ENCODE measurements around the gene SGCA.
A peak's percentile ranks its signal among the peaks of the same experiment; 100 is the strongest.

SGCA gene

GRCh38 chr17:50147841-50148225 lies 18.0 kb upstream of the SGCA start:
- H3K4me1 ChIP-seq (ENCODE audit: control insufficient read depth, low read depth, low read length), result peaks cover 11% of the 10 kb centered on the region
- H3K4ac ChIP-seq (ENCODE audit: low read depth, low read length), result no peak overlapping the region
- peak overlapping the region; percentile 67 for H3K4me2 ChIP-seq (ENCODE audit: low read length)
- no peak overlapping the region for H3K23ac ChIP-seq (ENCODE audit: low read length)
- H3K56ac ChIP-seq (ENCODE audit: low read length), result peak overlapping the region; percentile 67
- no peak overlapping the region for H4K5ac ChIP-seq (ENCODE audit: low read length)
- H2BK15ac ChIP-seq (replicated peaks; ENCODE audit: low read depth), result no peak overlapping the region
- H2BK120ac ChIP-seq (ENCODE audit: low read depth, low read length), result no peak overlapping the region
- no CpG with 5 or more reads among the region's 5 CpGs for WGBS (ENCODE audit: extremely low coverage, insufficient coverage, low lambda C conversion rate)
- H3K36me3 ChIP-seq (ENCODE audit: control insufficient read depth, insufficient read depth, low read length), result peaks cover 2% of the 10 kb centered on the region
- H3K79me2 ChIP-seq (ENCODE audit: control insufficient read depth, insufficient read depth, low read length), result peaks cover 6% of the 10 kb centered on the region
- H3K9ac ChIP-seq (ENCODE audit: low read length), result peak overlapping the region; percentile 49
- no peak overlapping the region for H2AK5ac ChIP-seq (ENCODE audit: low read length)
- no peak overlapping the region for H4K8ac ChIP-seq (ENCODE audit: low read depth, low read length)
- H3K4me3 ChIP-seq (ENCODE audit: low read length), result no peak overlapping the region
- no peaks in the 10 kb centered on the region for H3K27me3 ChIP-seq (ENCODE audit: insufficient read depth, low read length, poor library complexity)
- H2BK5ac ChIP-seq (ENCODE audit: low read length), result no peak overlapping the region
- no peak overlapping the region for H3K18ac ChIP-seq (ENCODE audit: low read length)
- H3K27ac ChIP-seq (ENCODE audit: low read depth, low read length), result no peak overlapping the region
- peaks cover 9% of the 10 kb centered on the region for H3K79me1 ChIP-seq (ENCODE audit: low read length)
- DNase-seq, result peak; percentile 77

GRCh38 chr17:50148226-50149090 lies 17.3 kb upstream of the SGCA start:
- Histone ChIP-seq H2AK5ac (ENCODE audit: low read length) (no peak overlapping the region), H2BK15ac (replicated peaks; ENCODE audit: low read depth) (no peak overlapping the region), H3K27ac (ENCODE audit: low read depth, low read length) (no peak overlapping the region), H3K79me2 (ENCODE audit: control insufficient read depth, insufficient read depth, low read length) (peaks cover 6% of the 10 kb centered on the region), H2BK5ac (ENCODE audit: low read length) (no peak overlapping the region), H4K8ac (ENCODE audit: low read depth, low read length) (no peak overlapping the region), H4K5ac (ENCODE audit: low read length) (no peak overlapping the region), H3K4me3 (ENCODE audit: low read length) (peak overlapping the region; percentile 33), H3K9ac (ENCODE audit: low read length) (peak overlapping the region; percentile 43), H3K79me1 (ENCODE audit: low read length) (peaks cover 9% of the 10 kb centered on the region), H3K23ac (ENCODE audit: low read length) (no peak overlapping the region), H3K4ac (ENCODE audit: low read depth, low read length) (no peak overlapping the region), H3K36me3 (ENCODE audit: control insufficient read depth, insufficient read depth, low read length) (no peaks in the 10 kb centered on the region), H3K27me3 (ENCODE audit: insufficient read depth, low read length, poor library complexity) (no peaks in the 10 kb centered on the region), H3K4me1 (ENCODE audit: control insufficient read depth, low read depth, low read length) (peaks cover 11% of the 10 kb centered on the region), H2BK120ac (ENCODE audit: low read depth, low read length) (no peak overlapping the region), H3K56ac (ENCODE audit: low read length) (peak overlapping the region; percentile 2), H3K18ac (ENCODE audit: low read length) (no peak overlapping the region), H3K4me2 (ENCODE audit: low read length) (peak overlapping the region; percentile 67)
- DNase-seq, result peak; percentile 61
- no CpG with 5 or more reads among the region's 25 CpGs for WGBS (ENCODE audit: extremely low coverage, insufficient coverage, low lambda C conversion rate)

GRCh38 chr17:50149091-50149416 lies 16.8 kb upstream of the SGCA start:
- H3K79me1 ChIP-seq (ENCODE audit: low read length), result peaks cover 9% of the 10 kb centered on the region
- no peak overlapping the region for H3K4ac ChIP-seq (ENCODE audit: low read depth, low read length)
- no peak overlapping the region for H4K8ac ChIP-seq (ENCODE audit: low read depth, low read length)
- DNase-seq, result no peak
- no peak overlapping the region for H3K27ac ChIP-seq (ENCODE audit: low read depth, low read length)
- H3K79me2 ChIP-seq (ENCODE audit: control insufficient read depth, insufficient read depth, low read length), result peaks cover 6% of the 10 kb centered on the region
- peak overlapping the region; percentile 88 for H3K4me2 ChIP-seq (ENCODE audit: low read length)
- WGBS (ENCODE audit: extremely low coverage, insufficient coverage, low lambda C conversion rate), result no CpG with 5 or more reads among the region's 30 CpGs
- no peak overlapping the region for H2BK5ac ChIP-seq (ENCODE audit: low read length)
- no peaks in the 10 kb centered on the region for H3K36me3 ChIP-seq (ENCODE audit: control insufficient read depth, insufficient read depth, low read length)
- peak overlapping the region; percentile 57 for H3K18ac ChIP-seq (ENCODE audit: low read length)
- H3K4me3 ChIP-seq (ENCODE audit: low read length), result peak overlapping the region; percentile 47
- H2BK15ac ChIP-seq (replicated peaks; ENCODE audit: low read depth), result no peak overlapping the region
- peak overlapping the region; percentile 85 for H3K9ac ChIP-seq (ENCODE audit: low read length)
- no peak overlapping the region for H2BK120ac ChIP-seq (ENCODE audit: low read depth, low read length)
- H3K27me3 ChIP-seq (ENCODE audit: insufficient read depth, low read length, poor library complexity), result no peaks in the 10 kb centered on the region
- H3K23ac ChIP-seq (ENCODE audit: low read length), result no peak overlapping the region
- no peak overlapping the region for H4K5ac ChIP-seq (ENCODE audit: low read length)
- peaks cover 11% of the 10 kb centered on the region for H3K4me1 ChIP-seq (ENCODE audit: control insufficient read depth, low read depth, low read length)
- no peak overlapping the region for H2AK5ac ChIP-seq (ENCODE audit: low read length)
- peak overlapping the region; percentile 87 for H3K56ac ChIP-seq (ENCODE audit: low read length)

- no CpG with 5 or more reads among the region's 123 CpGs for WGBS (ENCODE audit: extremely low coverage, insufficient coverage, low lambda C conversion rate)
- H3K9ac ChIP-seq (ENCODE audit: low read length), result peak overlapping the region; percentile 85
- no peak overlapping the region for H3K27ac ChIP-seq (ENCODE audit: low read depth, low read length)
These were observed 16.1 kb upstream of the SGCA start for GRCh38 chr17:50149417-50150353.

DNA sequence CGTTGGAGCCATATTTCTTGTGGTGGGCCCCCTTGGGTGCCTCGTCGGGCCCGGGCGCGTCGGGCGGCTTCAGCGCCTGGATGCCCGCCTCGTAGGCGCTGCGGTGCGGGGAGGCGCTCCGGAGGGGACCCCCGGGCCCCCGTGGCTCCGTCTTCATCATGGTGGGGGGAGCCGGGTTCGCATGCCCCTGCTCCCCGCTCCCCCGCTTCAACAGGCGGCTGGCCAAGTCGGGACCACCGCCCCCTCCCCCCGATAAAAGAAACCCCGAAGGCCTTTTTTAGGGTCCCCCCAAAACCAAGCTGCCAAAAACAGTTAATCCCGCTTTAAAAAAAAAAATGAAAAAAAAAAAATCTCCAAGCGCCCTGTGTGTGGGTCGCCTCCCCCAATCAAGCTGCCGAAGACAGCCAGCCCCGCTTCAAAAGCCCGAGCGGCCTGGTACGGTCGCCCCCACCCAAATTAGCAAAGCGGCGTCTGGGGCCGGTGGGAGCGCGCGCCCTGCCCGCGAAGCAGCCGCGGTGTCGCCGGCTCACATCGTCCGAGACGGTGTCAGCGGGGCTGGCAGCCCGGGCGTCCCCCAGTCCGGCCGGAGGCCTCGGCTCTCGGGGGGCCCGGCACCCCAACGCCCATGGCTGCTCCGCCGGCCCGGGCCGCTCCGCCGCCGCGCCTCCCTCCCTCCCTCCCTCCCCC lies 15.3 kb upstream of the SGCA start, which contains the start of gene PPP1R9B:
Gene PPP1R9B, minus strand, starts transcription at position 324 of the 687 bp plus-strand sequence. Its CDS starts 164 bp downstream, at position 160.
- no peak within 1 kb of the TSS for H2BK15ac ChIP-seq (replicated peaks; ENCODE audit: low read depth)
- H2AK5ac ChIP-seq (ENCODE audit: low read length), result no peak within 1 kb of the TSS
- H3K56ac ChIP-seq (ENCODE audit: low read length), result peak within 1 kb of the TSS; percentile 87
- H3K9ac ChIP-seq (ENCODE audit: low read length), result peak within 1 kb of the TSS; percentile 85
- peak within 1 kb of the TSS; percentile 89 for H3K23ac ChIP-seq (ENCODE audit: low read length)
- peak within 1 kb of the TSS; percentile 88 for H3K4me2 ChIP-seq (ENCODE audit: low read length)
- no peak for DNase-seq
- no peak within 1 kb of the TSS for H4K8ac ChIP-seq (ENCODE audit: low read depth, low read length)
- peak within 1 kb of the TSS; percentile 51 for H3K4me3 ChIP-seq (ENCODE audit: low read length)
- no peaks in the 10 kb centered on the region for H3K36me3 ChIP-seq (ENCODE audit: control insufficient read depth, insufficient read depth, low read length)
- WGBS (ENCODE audit: extremely low coverage, insufficient coverage, low lambda C conversion rate), result no CpG with 5 or more reads among the region's 69 CpGs
- H3K18ac ChIP-seq (ENCODE audit: low read length), result peak within 1 kb of the TSS; percentile 70
- H2BK120ac ChIP-seq (ENCODE audit: low read depth, low read length), result no peak within 1 kb of the TSS
- peaks cover 9% of the 10 kb centered on the region for H3K79me1 ChIP-seq (ENCODE audit: low read length)
- H2BK5ac ChIP-seq (ENCODE audit: low read length), result peak within 1 kb of the TSS; percentile 64
- H3K27me3 ChIP-seq (ENCODE audit: insufficient read depth, low read length, poor library complexity), result no peaks in the 10 kb centered on the region
- peaks cover 6% of the 10 kb centered on the region for H3K79me2 ChIP-seq (ENCODE audit: control insufficient read depth, insufficient read depth, low read length)
- peak within 1 kb of the TSS; percentile 87 for H3K27ac ChIP-seq (ENCODE audit: low read depth, low read length)
- H3K4ac ChIP-seq (ENCODE audit: low read depth, low read length), result peak within 1 kb of the TSS; percentile 36
- H4K5ac ChIP-seq (ENCODE audit: low read length), result peak within 1 kb of the TSS; percentile 86
- peaks cover 11% of the 10 kb centered on the region for H3K4me1 ChIP-seq (ENCODE audit: control insufficient read depth, low read depth, low read length)

More at GRCh38 chr17:50149417-50150353, 16.1 kb upstream of the SGCA start:
- no peak overlapping the region for H2AK5ac ChIP-seq (ENCODE audit: low read length)
- no peak overlapping the region for H2BK5ac ChIP-seq (ENCODE audit: low read length)
- H3K79me2 ChIP-seq (ENCODE audit: control insufficient read depth, insufficient read depth, low read length), result peaks cover 6% of the 10 kb centered on the region
- peak overlapping the region; percentile 87 for H3K56ac ChIP-seq (ENCODE audit: low read length)
- peak overlapping the region; percentile 51 for H3K4me3 ChIP-seq (ENCODE audit: low read length)
- no peak overlapping the region for H4K5ac ChIP-seq (ENCODE audit: low read length)
- H3K18ac ChIP-seq (ENCODE audit: low read length), result peak overlapping the region; percentile 57
- H3K4me2 ChIP-seq (ENCODE audit: low read length), result peak overlapping the region; percentile 88
- no peak overlapping the region for H4K8ac ChIP-seq (ENCODE audit: low read depth, low read length)
- peak; percentile 78 for DNase-seq
- no peak overlapping the region for H2BK15ac ChIP-seq (replicated peaks; ENCODE audit: low read depth)
- H2BK120ac ChIP-seq (ENCODE audit: low read depth, low read length), result no peak overlapping the region
- no peaks in the 10 kb centered on the region for H3K27me3 ChIP-seq (ENCODE audit: insufficient read depth, low read length, poor library complexity)
- H3K4ac ChIP-seq (ENCODE audit: low read depth, low read length), result peak overlapping the region; percentile 28
- H3K4me1 ChIP-seq (ENCODE audit: control insufficient read depth, low read depth, low read length), result peaks cover 11% of the 10 kb centered on the region
- peak overlapping the region; percentile 89 for H3K23ac ChIP-seq (ENCODE audit: low read length)
- no peaks in the 10 kb centered on the region for H3K36me3 ChIP-seq (ENCODE audit: control insufficient read depth, insufficient read depth, low read length)
- H3K79me1 ChIP-seq (ENCODE audit: low read length), result peaks cover 9% of the 10 kb centered on the region
